GM19238 (cell line): Measurements from ENCODE around the gene EPC2.

Experiments used
- DNase-seq: peaks from one replicate; pipeline ENCODE4 v3.0.0; 2011; ENCODE audit warnings: low spot score; ENCODE audit not compliant: insufficient read length

Gene EPC2, protein sequence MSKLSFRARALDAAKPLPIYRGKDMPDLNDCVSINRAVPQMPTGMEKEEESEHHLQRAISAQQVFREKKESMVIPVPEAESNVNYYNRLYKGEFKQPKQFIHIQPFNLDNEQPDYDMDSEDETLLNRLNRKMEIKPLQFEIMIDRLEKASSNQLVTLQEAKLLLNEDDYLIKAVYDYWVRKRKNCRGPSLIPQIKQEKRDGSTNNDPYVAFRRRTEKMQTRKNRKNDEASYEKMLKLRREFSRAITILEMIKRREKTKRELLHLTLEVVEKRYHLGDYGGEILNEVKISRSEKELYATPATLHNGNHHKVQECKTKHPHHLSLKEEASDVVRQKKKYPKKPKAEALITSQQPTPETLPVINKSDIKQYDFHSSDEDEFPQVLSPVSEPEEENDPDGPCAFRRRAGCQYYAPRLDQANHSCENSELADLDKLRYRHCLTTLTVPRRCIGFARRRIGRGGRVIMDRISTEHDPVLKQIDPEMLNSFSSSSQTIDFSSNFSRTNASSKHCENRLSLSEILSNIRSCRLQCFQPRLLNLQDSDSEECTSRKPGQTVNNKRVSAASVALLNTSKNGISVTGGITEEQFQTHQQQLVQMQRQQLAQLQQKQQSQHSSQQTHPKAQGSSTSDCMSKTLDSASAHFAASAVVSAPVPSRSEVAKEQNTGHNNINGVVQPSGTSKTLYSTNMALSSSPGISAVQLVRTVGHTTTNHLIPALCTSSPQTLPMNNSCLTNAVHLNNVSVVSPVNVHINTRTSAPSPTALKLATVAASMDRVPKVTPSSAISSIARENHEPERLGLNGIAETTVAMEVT

DNA sequence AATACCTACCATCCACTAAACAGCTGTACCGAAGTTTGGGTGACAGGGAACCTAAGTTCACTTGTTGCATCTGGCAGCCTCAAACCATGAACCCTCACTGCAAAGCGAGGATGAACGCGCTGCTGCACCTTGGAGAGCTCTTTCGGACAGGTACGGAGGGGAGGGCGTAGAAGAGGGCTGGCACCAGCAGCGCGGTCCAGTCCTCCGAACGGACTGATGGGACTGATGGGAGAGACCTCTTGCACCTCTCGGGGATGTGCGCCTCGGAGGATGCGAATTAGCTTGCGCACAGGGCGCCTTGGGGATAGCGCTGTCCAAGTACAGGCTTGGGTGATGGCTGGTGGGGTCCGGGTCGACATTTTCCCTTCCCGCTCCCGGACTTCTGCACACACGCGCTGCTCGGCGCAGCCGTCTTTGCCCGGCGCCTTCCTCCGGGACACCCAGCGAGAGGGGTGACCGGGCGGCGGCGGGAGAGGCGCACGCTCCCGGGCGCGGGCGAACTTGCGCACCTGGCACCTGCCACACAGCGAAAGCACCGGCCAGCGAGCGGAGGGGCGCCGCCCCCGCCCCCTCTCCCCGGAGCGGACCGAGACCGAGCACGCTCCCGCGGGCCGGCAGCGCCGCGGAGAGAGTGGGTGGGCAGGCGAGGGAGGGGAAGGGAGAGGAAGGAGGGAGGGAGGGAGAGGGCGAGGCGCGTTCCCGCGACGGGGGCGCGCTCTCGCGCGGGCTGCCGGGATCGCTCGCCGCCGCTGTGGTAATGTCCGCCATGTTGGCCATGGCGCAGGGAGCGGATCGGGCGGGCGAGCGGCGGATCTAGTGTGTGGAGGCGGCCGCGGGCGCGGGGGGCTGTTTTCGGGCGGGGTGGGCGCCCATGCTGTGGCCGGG lies at the start of gene EPC2:
Gene EPC2 (plus strand): TSS at position 754 of the 885 bp plus-strand sequence. CDS start 267 bp downstream, outside the sequence.
- peak; percentile 48 for DNase-seq

DNA sequence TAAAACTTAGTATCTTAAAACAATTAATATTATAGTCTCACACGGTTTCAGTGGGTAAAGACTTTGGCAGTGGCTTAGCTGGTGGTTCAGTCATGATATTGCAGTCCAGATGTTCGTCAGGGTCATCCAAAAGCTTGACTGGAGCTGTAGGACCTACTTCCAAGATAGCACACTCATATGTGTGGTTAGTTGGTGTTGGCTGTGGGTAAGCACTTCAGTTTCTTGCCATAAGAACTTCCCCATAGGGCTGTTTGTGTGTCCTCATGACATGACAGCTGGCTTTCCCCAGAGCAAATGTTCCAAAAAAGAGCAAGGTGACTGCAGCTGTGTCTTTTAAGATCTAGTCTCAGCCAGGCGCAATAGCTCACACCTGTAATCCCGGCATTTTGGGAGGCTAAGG lies 48.5 kb upstream of the EPC2 start:
- no peak for DNase-seq

DNA sequence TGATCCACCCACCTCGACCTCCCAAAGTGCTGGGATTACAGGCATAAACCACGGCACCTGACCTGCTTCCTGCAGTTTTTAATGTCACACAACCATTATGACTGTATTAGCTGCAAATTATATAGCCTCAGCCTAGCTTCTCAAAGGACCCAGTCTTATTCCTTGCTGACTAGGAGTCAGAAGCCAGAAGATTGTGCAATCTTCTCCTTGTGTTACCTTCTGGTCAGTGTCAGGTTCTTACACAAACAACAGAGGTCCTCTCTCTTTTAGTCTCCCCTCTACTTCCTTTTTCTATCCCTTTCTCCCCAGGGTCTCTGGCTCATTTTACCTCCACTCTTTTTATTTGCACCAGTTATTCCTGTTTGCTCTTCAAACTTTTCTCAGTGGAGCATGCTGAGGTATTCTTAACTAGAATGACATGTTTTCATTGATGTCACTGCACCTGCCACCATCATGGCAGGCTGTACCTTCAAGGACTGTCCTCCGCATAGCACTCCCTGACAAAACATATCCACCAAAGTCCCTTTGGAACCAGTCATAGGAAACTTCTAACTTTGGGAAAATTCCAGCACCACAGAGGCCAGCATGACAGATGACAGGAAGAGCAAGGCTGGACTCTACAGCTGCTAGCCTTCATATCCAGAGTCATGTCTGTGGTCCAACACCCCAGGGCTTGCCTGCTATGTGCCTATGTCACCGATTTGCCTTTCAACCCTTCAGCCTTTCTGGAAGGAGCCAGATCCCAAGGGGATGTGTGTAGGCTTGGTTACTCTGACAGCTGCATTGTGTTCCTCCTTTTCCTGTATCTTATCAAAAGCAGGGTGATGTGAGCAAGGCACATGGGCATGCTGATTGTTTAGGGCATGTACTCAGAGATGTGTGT lies 45.2 kb upstream of the EPC2 start:
- no peak for DNase-seq

DNA sequence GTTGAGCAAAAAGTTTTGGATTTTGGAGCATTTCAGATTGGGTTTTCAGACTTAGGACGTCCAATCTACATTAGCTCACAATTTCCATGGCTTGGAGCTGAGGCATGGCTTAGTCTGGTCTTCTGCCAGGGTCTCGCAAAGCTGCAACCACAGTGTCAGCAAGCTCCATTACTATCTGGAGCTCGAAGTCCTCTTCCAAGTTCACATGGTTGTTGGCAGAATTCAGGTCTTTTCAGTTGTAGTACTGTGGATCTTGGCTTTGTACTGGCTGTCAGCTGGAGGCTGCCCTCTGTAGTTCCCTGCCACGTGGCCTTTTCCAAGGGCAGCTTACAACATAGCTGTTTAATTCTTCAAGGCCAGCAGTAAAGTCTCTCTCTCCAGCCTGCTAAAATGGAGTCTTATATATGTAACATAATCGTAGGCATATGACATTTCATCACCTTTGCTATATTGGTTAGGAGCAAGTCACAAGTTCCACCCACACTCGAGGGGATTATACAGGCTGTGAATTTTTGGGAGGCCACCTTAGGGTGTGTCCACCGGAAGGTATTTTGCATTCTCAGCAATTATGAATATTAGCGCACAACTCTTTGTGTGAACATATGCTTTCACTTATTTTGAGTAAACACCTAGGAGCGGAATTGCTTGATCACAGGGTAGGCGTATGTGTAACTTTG lies 41.5 kb upstream of the EPC2 start:
- no peak for DNase-seq

DNA sequence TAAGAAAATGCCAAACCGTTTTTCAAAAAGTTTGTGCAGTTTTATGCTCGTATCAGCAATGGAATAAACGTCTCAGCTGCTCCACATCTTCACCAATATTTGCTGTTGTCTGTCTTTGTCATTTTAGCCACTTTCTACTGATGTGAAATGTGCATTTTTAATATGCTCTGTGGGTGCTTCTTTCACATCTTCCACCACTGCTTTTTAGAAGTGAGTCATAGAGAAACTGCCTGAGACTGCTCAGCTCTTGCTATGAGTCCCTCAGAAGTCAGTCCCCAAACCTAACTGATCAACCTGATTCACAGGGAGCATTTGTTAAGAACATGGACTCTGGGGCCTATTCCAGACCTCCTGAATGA lies 41.0 kb upstream of the EPC2 start:
- DNase-seq, result peak; percentile 44

DNA sequence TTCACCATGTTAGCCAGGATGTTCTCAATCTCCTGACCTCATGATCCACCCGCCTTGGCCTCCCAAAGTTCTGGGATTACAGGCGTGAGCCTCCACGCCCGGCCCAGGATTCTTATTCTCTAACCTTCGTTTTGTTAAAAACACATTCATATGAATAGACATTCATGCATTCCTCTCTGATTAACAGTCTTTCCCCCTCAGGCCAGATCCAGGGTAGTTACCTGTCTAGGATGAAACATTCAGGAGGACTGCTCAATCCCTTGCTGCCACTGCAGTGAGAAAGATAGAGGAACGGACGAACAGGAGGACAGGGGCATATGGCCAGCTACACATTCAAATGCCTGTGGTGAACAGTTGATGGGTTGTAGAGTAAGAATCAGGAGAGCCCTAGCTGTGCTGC lies 39.6 kb upstream of the EPC2 start:
- DNase-seq, result no peak

DNA sequence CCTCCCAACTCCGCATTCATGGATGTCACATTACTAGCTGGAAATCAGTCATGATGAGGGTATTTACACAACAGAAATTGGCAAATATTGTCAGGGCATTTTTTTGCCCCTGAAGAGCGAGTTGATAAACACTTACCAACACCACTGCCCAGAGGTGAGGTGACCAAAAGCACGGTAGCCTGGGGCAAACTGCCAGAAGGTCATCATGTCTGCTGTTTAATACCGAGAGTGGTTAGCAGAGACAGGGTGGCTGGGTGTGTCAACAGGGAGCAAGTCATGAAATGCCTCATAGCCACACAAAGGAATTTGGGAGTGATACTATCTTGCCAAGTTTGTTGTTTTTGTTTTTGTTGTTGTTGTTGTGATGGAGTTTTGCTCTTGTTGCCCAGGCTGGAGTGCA lies 37.0 kb upstream of the EPC2 start:
- no peak for DNase-seq

DNA sequence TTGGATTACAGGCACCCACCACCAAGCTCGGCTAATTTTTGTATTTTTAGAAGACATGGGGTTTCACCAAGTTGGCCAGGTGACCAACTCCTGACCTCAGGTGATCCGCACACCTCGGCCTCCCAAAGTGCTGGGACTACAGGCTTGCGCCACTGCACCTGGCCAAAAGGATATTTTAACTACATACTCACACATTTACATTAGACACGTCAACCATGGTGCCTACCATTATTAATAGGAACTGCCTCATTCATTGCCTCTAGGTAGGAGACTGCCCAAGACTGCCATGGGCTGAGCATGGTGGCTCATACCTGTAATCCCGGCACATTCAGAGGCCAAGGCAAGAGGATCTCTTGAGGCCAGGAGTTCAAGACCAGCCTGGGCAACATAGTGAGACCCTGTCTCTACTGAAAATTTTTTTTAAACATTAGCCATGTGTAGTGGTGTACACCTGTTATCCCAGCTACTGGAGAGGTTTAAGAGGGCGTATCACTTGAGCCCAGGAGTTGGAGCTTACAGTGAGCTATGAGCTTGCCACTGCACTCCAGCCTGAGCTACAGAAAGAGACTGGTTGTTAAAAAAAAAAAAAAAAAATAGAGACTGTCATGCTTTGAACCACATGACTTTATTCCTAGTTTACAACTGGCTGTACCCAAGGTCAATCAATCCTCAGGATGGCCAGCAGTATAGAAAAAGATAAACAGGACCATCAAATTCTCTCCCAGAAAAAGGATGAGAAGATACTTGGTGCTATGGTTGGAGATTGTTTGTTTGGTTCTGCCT lies 31.1 kb upstream of the EPC2 start:
- no peak for DNase-seq

DNA sequence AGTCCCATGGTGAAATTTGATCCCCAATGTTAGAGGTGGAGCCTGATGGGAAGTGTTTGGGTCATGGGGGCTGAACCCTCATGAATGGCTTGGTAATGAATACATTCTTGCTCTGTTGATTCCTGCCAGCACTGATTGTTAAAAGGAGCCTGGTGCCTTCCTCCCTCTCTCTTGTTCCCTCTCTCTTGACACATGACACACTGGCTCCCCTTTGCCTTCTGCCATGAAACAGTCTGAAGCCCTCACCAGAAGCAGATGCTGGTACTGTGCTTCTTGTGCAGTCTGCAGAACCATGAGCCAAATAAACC lies 30.6 kb upstream of the EPC2 start:
- no peak for DNase-seq

DNA sequence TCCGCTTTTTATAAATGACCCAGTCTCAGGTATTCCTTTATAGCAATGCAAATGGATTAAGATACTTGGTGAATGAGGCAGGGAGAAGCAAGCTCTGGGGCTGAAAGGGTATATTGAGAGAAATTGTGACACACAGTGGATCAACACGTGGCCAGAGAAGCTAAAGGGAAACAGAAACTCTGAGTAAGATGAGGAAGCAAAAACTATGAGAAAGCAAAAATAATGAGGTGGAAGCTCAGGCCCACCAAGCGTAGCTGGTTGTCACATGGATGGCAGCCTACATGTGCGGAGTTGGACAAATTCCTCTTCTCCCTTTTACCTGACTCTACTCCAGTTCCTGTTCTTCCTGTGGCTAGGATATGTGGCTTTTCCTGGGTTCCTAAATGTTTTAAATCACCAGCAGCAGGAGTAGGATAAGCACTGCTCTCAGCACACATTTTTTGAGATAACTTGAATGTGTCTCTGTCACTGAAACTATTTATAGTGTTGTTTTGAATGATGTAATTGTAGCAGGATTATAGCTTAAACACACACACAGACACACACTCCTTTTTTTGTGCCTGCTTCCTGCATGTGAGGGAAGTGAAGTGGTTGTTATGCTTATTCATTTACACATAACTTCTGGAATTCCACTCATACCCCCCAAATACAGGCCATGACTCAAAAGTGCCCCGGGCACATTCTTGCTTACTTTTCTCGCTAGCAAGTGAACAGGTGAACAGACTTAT lies 30.1 kb upstream of the EPC2 start:
- DNase-seq, result peak; percentile 39

DNA sequence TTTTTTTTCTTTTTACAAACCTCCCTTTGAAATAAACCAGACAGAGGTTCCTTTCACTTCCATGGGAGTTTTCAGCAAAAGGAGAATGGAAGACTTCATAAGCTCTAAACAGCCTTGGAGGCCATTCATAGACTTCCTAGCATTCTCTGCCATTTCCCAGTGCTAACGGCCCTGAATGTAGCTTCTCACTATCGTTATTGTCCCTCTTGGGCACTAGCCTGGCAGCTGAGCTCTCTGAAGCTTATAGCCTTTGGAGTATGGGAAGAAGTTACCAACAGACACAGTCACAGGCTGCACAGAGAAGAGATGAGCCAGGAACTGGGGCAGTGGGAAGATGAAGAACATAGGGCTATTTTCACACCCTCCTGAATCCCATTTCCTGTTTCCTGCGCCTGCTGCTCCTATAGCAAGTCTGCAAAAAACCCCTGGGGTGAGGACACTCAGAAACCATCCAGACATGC lies 29.1 kb upstream of the EPC2 start:
- DNase-seq, result no peak

DNA sequence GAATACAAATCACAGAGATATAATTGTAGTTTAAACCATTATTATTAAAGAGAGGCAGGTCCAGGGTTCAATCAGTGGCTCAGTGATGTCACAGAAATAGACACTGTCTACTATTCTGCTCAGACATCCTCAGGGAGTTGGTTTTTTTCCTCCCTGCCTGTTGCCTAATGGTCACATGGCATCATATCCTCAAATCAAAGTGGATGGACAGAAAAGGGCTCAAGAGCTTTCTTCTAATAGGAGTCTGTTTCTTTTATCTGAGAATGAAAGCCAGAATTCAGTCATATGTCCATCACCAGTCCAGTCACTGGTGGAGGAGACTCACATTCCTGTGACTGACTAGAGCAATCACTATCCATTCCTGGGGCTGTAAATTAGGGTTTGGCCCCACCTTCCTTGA lies 27.9 kb upstream of the EPC2 start:
- no peak for DNase-seq

DNA sequence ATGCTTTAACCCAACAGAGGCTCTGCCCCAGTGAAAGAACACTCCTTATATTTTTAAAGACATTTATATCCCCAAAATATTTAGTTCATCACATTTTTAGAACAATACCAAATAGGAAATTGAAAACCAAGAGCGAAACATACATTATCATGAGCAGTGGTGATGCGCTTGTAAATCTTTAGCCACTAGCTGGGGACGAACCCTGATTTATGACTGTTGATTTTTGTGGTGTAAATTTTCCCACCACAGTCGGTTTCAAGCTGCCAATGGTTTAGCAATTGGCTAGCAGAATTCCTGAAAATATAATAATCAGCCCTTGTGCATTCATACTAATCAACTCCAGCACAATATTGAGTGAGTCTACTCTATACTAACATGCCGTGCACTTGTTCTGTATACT lies 27.3 kb upstream of the EPC2 start:
- DNase-seq, result no peak

DNA sequence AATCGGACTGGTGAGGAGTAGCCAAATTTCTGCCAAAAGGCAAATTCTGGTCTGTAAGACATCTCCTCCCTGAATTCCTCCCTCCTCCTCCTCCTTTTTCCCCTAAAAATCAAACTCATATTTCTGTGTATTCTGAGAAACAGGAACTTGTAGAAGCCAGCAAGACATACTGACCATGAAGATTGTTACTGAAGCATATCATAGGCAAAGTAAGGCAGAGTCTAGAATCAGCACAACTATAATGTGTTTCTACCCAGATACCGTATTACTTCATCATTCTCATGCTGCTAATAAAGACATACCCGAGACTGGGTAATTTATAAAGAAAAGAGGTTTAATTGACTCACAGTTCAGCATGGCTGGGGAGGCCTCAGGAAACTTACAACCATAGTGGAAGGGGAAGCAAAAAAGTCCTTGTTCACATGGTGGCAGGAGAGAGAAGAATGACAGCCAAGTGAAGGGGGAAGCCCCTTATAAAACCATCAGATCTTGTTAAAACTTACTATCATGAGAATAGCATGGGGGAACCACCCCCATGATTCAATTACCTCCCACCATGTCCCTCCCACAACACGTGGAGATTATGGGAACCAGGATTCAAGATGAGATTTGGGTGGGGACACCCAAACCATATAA lies 24.9 kb upstream of the EPC2 start:
- no peak for DNase-seq

DNA sequence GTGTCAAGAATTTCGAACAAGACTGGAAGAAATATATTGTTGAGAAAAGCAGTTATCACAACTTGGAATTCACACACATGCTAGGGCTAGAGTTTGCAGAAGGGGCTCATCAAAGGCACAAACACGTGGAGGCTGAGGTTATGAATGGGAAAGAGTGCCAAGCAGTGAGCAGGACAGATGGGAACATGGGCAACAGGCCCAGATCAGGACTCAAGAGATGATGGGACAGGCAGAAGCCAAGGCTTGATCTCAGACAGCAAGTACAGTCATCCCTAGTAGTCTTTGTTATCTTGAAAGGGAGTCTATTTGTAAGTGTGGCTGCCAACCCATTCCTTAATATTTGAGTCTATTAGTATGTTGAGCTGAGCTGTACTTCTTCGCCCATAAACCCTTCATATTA lies 22.2 kb upstream of the EPC2 start:
- no peak for DNase-seq

DNA sequence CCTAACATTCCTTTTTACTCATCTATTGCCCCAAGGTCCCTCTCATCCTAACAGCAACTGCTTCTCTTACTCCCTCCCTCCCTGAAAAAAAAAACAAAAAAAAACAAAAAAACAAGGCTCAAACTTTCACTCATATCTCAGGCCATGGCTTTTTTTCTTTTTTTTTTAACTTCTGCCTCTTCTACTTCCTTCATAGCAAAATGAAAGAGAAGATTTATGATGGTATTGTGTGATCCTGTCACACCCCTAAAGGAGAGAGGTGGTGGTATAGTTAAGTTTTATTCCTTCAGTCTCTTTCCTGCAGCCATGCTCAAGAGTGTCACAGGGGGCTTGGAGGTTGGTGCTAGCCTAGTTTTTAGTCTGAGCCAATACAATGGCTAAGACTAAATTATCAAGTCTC lies 21.5 kb upstream of the EPC2 start:
- DNase-seq, result no peak

DNA sequence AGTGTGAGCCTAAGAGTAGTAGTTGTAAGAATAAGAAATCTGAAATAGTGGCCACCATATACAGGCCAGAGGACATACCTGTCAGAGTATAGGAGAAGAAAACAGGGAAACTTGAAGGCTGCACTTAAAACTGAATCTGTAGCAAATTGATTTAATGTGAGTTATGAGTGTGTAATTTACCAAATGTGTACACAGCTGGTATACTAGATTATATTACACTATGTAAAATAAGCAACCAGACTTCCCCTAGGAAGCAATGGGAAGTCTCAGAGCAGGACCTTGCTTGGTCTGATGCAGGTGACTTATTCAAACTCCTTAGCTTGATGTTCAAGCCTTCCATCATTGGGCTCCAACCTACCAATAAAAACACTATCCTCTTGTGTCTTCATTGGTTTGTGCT lies 17.3 kb upstream of the EPC2 start:
- no peak for DNase-seq

DNA sequence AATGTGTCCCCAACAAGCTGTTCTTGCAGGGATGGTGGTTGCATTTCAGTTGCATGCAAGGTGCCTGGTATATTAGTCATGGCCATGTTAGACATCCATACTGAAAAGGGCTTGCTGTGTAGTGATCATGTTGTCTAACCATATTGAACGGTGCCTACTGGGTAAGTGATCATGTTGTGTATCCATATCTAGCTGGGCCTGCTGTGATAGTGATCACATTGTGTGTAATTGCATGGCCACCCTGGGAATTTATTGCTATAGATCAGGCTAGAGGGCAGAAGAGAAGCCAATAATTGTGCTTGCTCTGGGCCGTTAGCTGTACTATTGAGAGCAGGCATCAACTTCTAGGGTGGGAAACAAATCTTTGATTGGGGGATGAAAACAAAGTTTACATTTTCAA lies 9.8 kb upstream of the EPC2 start:
- no peak for DNase-seq
